IPS-18c (cell line): ENCODE results near the gene CTNNA1.

ENCODE experiments used
- H3K4me3 ChIP-seq: 2 replicates; pipeline ENCODE4 v1.7.0; 2013; ENCODE audit warnings: low read depth, mild to moderate bottlenecking, low read length, moderate library complexity; ENCODE audit not compliant: insufficient read depth
- H3K9me3 ChIP-seq: one replicate; pipeline ENCODE4 v1.6.1; 2013; ENCODE audit warnings: mild to moderate bottlenecking, low read length, moderate library complexity; ENCODE audit not compliant: control insufficient read depth, insufficient read depth

Gene CTNNA1

DNA sequence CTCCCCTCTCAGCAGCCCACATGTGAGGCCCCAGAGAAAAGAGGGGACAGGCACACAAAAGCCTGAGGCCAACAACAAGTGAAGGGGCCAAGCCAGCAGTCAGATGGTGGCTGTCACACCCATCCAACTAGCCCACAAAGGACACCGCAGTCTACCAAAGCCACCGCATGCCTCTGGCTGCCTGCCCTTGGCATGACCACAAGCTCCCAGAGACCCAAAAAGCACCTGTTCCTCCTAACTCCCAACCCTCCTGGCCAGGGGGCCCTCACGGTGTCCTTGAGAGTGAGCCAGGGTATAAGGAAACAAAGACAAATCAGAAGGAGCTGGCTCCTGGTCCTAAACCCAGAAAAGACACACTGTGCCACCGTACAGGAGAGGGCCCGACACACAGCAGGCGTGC, 199.7 kb downstream of the CTNNA1 start:
- H3K9me3 ChIP-seq: no peaks in the 10 kb centered on the region
- H3K4me3 ChIP-seq: no peak overlapping the region

GRCh38 chr5:138953387-138954256, 200.4 kb downstream of the CTNNA1 start:
- no peak overlapping the region for H3K4me3 ChIP-seq
- H3K9me3 ChIP-seq: no peaks in the 10 kb centered on the region

- Histone ChIP-seq H3K9me3 (no peaks in the 10 kb centered on the region), H3K4me3 (no peak overlapping the region)
Observed at GRCh38 chr5:138954257-138955012, 201.2 kb downstream of the CTNNA1 start.

- H3K4me3 ChIP-seq: no peak overlapping the region
- no peaks in the 10 kb centered on the region for H3K9me3 ChIP-seq
Observed at GRCh38 chr5:138955013-138955660, 201.9 kb downstream of the CTNNA1 start.

GRCh38 chr5:138955671-138956295, 202.6 kb downstream of the CTNNA1 start:
- Histone ChIP-seq H3K4me3 (no peak overlapping the region), H3K9me3 (no peaks in the 10 kb centered on the region)

- Histone ChIP-seq H3K4me3 (no peak overlapping the region), H3K9me3 (no peaks in the 10 kb centered on the region)
Observed at GRCh38 chr5:138956801-138957200, 203.6 kb downstream of the CTNNA1 start.

GRCh38 chr5:138960145-138960692, 207.0 kb downstream of the CTNNA1 start:
- H3K9me3 ChIP-seq: no peaks in the 10 kb centered on the region

GRCh38 chr5:138961221-138961620, 208.0 kb downstream of the CTNNA1 start:
- Histone ChIP-seq H3K4me3 (no peak overlapping the region), H3K9me3 (no peaks in the 10 kb centered on the region)

More at GRCh38 chr5:138960145-138960692, 207.0 kb downstream of the CTNNA1 start:
- no peak overlapping the region for H3K4me3 ChIP-seq

DNA sequence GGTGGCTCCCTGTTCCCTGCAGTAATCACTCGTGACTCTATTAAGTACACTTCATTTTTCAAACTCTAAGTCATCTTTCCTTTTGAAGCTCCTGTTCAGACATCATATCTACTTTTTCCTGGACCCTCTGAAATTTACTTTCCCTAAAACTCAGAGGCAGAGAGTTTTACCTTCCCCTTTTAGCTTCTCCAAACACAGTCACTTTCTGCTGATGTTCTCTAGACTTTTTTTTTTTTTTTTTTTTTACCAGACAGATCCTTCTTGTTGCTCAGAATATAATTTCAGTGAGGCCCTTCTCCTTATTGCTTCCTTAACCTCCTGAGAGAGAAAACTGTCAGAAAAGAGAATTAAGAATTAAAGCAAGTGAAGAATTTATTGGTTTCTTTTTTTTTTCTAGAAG, 208.5 kb downstream of the CTNNA1 start:
- Histone ChIP-seq H3K9me3 (no peaks in the 10 kb centered on the region), H3K4me3 (no peak overlapping the region)

DNA sequence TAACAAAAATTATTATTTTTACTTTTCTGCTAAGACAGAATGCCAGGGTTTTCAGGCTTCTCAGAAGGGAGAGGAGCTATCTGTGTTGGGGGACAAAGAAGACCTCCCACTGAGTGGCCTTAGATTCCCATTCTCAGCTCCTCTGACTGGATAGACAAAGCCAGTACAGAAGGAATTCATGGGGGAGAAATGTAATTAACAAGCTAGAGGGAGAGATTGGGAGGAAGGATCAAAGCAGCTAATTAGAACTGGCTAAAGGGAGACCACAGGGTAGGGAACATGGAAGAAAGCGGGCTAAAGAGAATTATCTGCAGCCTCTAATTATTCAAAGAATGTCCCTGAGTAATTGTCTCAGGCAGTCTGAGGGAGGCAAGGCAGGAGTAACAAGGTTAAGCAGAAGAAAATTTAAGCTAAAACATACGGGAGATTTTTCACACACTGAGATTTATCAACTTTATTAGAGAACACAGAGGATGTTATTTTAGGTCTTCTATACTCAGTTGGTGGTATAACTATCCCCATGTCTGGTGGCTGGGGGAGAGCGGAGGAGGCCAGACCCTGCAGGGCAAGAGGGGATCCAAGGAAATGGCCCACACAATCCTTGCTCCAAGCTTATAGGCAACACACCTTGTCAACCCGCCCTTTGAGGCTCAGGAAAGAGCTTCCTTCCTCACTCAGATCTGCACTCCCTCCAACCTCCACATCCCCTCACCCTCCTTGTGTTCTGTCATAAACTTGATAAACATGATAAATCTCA, 209.6 kb downstream of the CTNNA1 start:
- H3K4me3 ChIP-seq: no peak overlapping the region
- H3K9me3 ChIP-seq: no peaks in the 10 kb centered on the region

- no peaks in the 10 kb centered on the region for H3K9me3 ChIP-seq
- H3K4me3 ChIP-seq: no peak overlapping the region
Observed at GRCh38 chr5:138963763-138964371, 210.6 kb downstream of the CTNNA1 start.

GRCh38 chr5:138964647-138965201, 211.5 kb downstream of the CTNNA1 start:
- no peaks in the 10 kb centered on the region for H3K9me3 ChIP-seq
- H3K4me3 ChIP-seq: no peak overlapping the region

DNA sequence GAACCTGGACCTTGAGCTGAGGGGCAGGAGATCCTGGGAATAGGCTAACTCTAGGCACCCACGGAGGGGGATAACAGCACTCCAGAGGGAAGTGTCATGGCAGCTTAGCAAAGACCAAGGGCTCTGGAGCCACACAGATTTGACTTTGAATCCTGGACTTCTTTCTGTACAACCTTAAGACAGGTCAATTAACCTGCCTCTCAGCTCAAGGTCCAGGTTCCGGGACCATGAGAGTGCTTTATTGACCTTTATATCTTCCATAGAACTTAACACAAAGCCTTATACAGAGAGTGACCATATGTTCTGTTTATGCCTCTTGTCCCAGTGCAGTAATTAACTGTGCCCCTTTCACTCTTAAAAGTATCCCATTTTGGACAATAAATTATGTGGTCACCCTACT, 212.4 kb downstream of the CTNNA1 start:
- Histone ChIP-seq H3K9me3 (no peaks in the 10 kb centered on the region), H3K4me3 (no peak overlapping the region)

- H3K4me3 ChIP-seq: no peak overlapping the region
- no peaks in the 10 kb centered on the region for H3K9me3 ChIP-seq
Observed at GRCh38 chr5:138966236-138966985, 213.2 kb downstream of the CTNNA1 start.

- Histone ChIP-seq H3K9me3 (no peaks in the 10 kb centered on the region), H3K4me3 (no peak overlapping the region)
Observed at GRCh38 chr5:138967791-138968448, 214.7 kb downstream of the CTNNA1 start.
